ENCODE measurements around the gene ADIPOR1. TPM values are rescaled to one million over a fixed set of nuclear protein-coding genes. Genes with fewer than 3 reads are reported as not detected.

Gene ADIPOR1
- total RNA-seq, 1 donor from 2014 or later, result 78.5 TPM

- intact Hi-C loops (cut with micrococcal nuclease), result no loop called here
These were observed 16.7 kb upstream of the ADIPOR1 start for GRCh38 chr1:202974856-202975255.

GRCh38 chr1:202972046-202972445, 13.9 kb upstream of the ADIPOR1 start:
- intact Hi-C loops (cut with micrococcal nuclease), result no loop called here

GRCh38 chr1:202968895-202969295, 10.8 kb upstream of the ADIPOR1 start:
- intact Hi-C loops (cut with micrococcal nuclease), result loop anchor here (1.0 to 5.0 kb wide), 4 partner anchors 16 to 1012 kb away; partner anchors contain the start of genes PPFIA4 and TIMM17A

GRCh38 chr1:202968351-202968750, 10.2 kb upstream of the ADIPOR1 start:
- intact Hi-C loops (cut with micrococcal nuclease), result loop anchor here (1.0 to 5.0 kb wide), 4 partner anchors 16 to 1011 kb away; partner anchors contain the start of genes PPFIA4 and TIMM17A

GRCh38 chr1:202967684-202968281, 9.7 kb upstream of the ADIPOR1 start:
- intact Hi-C loops (cut with micrococcal nuclease), result loop anchor here (1.0 to 5.0 kb wide), 10 partner anchors 9 to 1010 kb away; partner anchors contain the start of genes ADIPOR1, KLHL12, PCAT6 and PPFIA4

GRCh38 chr1:202966006-202966898, 8.1 kb upstream of the ADIPOR1 start:
- intact Hi-C loops (cut with micrococcal nuclease), result loop anchor here (2.0 to 5.0 kb wide), 2 partner anchors 831 to 1009 kb away; partner anchors contain the start of gene TIMM17A

GRCh38 chr1:202965422-202965821, 7.3 kb upstream of the ADIPOR1 start:
- intact Hi-C loops (cut with micrococcal nuclease), result loop anchor here (5.0 kb wide), 1 partner anchor 1008 kb away; the partner anchor contains the start of gene TIMM17A

- intact Hi-C loops (cut with micrococcal nuclease), result loop anchor here (5.0 kb wide), 1 partner anchor 1008 kb away; the partner anchor contains the start of gene TIMM17A
These were observed 6.8 kb upstream of the ADIPOR1 start for GRCh38 chr1:202964791-202965410.

- intact Hi-C loops (cut with micrococcal nuclease), result no loop called here
These were observed 3.2 kb upstream of the ADIPOR1 start for GRCh38 chr1:202961220-202961880.

- intact Hi-C loops (cut with micrococcal nuclease), result loop anchor here (5.0 to 10.0 kb wide), 2 partner anchors 366 to 797 kb away; partner anchors contain the start of gene PTPN7
These were observed 1.1 kb upstream of the ADIPOR1 start for GRCh38 chr1:202959276-202959620.

GRCh38 chr1:202958544-202959275, 598 bp upstream of the ADIPOR1 start:
- intact Hi-C loops (cut with micrococcal nuclease), result loop anchor here (1.0 to 10.0 kb wide), 9 partner anchors 9 to 796 kb away; partner anchors contain the start of genes CYB5R1, KLHL12, PPFIA4 and PPP1R12B

GRCh38 chr1:202956969-202957368, 1.1 kb downstream of the ADIPOR1 start:
- intact Hi-C loops (cut with micrococcal nuclease), result loop anchor here (1.0 to 10.0 kb wide), 3 partner anchors 150 to 795 kb away; partner anchors contain the start of gene PTPN7

GRCh38 chr1:202954057-202954745, 3.9 kb downstream of the ADIPOR1 start:
- intact Hi-C loops (cut with micrococcal nuclease), result loop anchor here (10.0 kb wide), 1 partner anchor 371 kb away; no protein-coding TSS in a partner anchor

- intact Hi-C loops (cut with micrococcal nuclease), result loop anchor here (2.0 to 10.0 kb wide), 2 partner anchors 15 to 371 kb away; no protein-coding TSS in a partner anchor
These were observed 4.7 kb downstream of the ADIPOR1 start for GRCh38 chr1:202953392-202953791.

GRCh38 chr1:202952818-202953217, 5.3 kb downstream of the ADIPOR1 start:
- intact Hi-C loops (cut with micrococcal nuclease), result loop anchor here (2.0 to 10.0 kb wide), 2 partner anchors 16 to 372 kb away; no protein-coding TSS in a partner anchor

GRCh38 chr1:202952099-202952498, 6.0 kb downstream of the ADIPOR1 start:
- intact Hi-C loops (cut with micrococcal nuclease), result loop anchor here (2.0 to 10.0 kb wide), 2 partner anchors 17 to 373 kb away; no protein-coding TSS in a partner anchor

- intact Hi-C loops (cut with micrococcal nuclease), result loop anchor here (10.0 kb wide), 1 partner anchor 373 kb away; no protein-coding TSS in a partner anchor
These were observed 6.7 kb downstream of the ADIPOR1 start for GRCh38 chr1:202951437-202951836.

- intact Hi-C loops (cut with micrococcal nuclease), result no loop called here
These were observed 12.6 kb downstream of the ADIPOR1 start for GRCh38 chr1:202945483-202945882.

- intact Hi-C loops (cut with micrococcal nuclease), result no loop called here
These were observed 13.6 kb downstream of the ADIPOR1 start for GRCh38 chr1:202944438-202944921.
